GM18526 (cell line): ENCODE results near the gene GALNT3.

ENCODE experiments used
- POLR2A ChIP-seq: IDR thresholded peaks from 3 replicates; pipeline ENCODE4 v1.6.1; 2011; ENCODE audit not compliant: insufficient read length; ENCODE audit errors: extremely low read depth

The GALNT3 gene

GRCh38 chr2:165718610-165719210 is 75.3 kb downstream of the GALNT3 start:
- TF ChIP-seq POLR2A, result no peak

GRCh38 chr2:165716091-165716490 is 78.0 kb downstream of the GALNT3 start:
- no peak for TF ChIP-seq POLR2A

GRCh38 chr2:165706960-165707487 is 87.0 kb downstream of the GALNT3 start:
- no peak for TF ChIP-seq POLR2A

- TF ChIP-seq POLR2A, result no peak
Observed at GRCh38 chr2:165701147-165701546, 92.9 kb downstream of the GALNT3 start.

- no peak for TF ChIP-seq POLR2A
Observed at GRCh38 chr2:165700531-165700930, 93.5 kb downstream of the GALNT3 start.

GRCh38 chr2:165699946-165700345 is 94.1 kb downstream of the GALNT3 start:
- no peak for TF ChIP-seq POLR2A

GRCh38 chr2:165698444-165698884 is 95.6 kb downstream of the GALNT3 start:
- no peak for TF ChIP-seq POLR2A

- TF ChIP-seq POLR2A, result no peak
Observed at GRCh38 chr2:165697748-165698443, 96.2 kb downstream of the GALNT3 start.
